SK-N-SH (cell line): ENCODE results near the gene PAXIP1. TPM values are rescaled to one million over a fixed set of nuclear protein-coding genes. Genes with fewer than 3 reads are reported as not detected.

Experiments used
- CTCF ChIA-PET: fragments of 300-600, 350-600 bp; formaldehyde crosslinking; extraction: SDS; loops from one replicate; lab custom pipeline; 2021; lab: Yijun Ruan, JAX
- POLR2A ChIA-PET: fragments of 350-600 bp; sonication (Branson Sonifier 250); formaldehyde crosslinking; extraction: SDS; loops from one replicate; lab custom pipeline; 2020; ENCODE audit warnings: antibody characterized with exemption, inconsistent platforms; lab: Yijun Ruan, JAX
- DNase-seq: peaks from one replicate; pipeline ENCODE4 v3.0.0; 2012
- H2AFZ ChIP-seq: fragments of 200-600 bp; sonication (generic); 2 replicates; pipeline ENCODE4 v1.8.1; 2016; ENCODE audit warnings: antibody characterized with exemption, mild to moderate bottlenecking, low read depth
- H3F3A ChIP-seq: fragments of 200-600 bp; sonication (generic); replicated peaks from 2 replicates; pipeline ENCODE3; 2016; ENCODE audit warnings: antibody characterized with exemption, mild to moderate bottlenecking; ENCODE audit not compliant: insufficient read depth
- H3K27ac ChIP-seq, 2 experiments: fragments of 200-500 bp in 1 of 2; fragments of 200-600 bp in 1 of 2; sonication (Bioruptor generic) in 1 of 2; sonication (generic), shearing (Covaris generic) in 1 of 2; 2 replicates each; pipeline versions ENCODE4 v1.5.1 to v1.6.1; 2014 to 2016; ENCODE audit warnings: low read depth in 2 of 2, inconsistent platforms in 1 of 2, low read length in 1 of 2, mild to moderate bottlenecking in 1 of 2, mixed read lengths in 1 of 2
- H3K27me3 ChIP-seq: fragments of 200-600 bp; sonication (generic), shearing (Covaris generic); 2 replicates; pipeline ENCODE4 v1.6.1; 2016; ENCODE audit warnings: mixed run types; ENCODE audit not compliant: insufficient read depth
- H3K36me3 ChIP-seq, 2 experiments: fragments of 200-500 bp in 1 of 2; fragments of 200-600 bp in 1 of 2; sonication (Bioruptor generic) in 1 of 2; sonication (generic) in 1 of 2; replicated peaks in 1 of 2; 2 replicates each; pipeline versions ENCODE3 to v1.5.1; 2014 to 2016; ENCODE audit warnings: low read length in 1 of 2, mild to moderate bottlenecking in 1 of 2; ENCODE audit not compliant: insufficient read depth in 2 of 2, control insufficient read depth in 1 of 2
- H3K4me1 ChIP-seq, 2 experiments: fragments of 200-500 bp in 1 of 2; fragments of 200-600 bp in 1 of 2; sonication (Bioruptor generic) in 1 of 2; sonication (generic), shearing (Covaris generic) in 1 of 2; 2 replicates each; pipeline versions ENCODE4 v1.5.1 to v1.6.1; 2014 to 2016; ENCODE audit warnings: low read depth in 1 of 2, low read length in 1 of 2, mixed run types in 1 of 2; ENCODE audit not compliant: insufficient read depth in 2 of 2, control insufficient read depth in 1 of 2
- H3K4me2 ChIP-seq: fragments of 200-600 bp; sonication (generic), shearing (Covaris generic); 2 replicates; pipeline ENCODE4 v1.6.1; 2017; ENCODE audit warnings: mixed run types
- H3K4me3 ChIP-seq, 2 experiments: fragments of 200-500 bp in 1 of 2; fragments of 200-600 bp in 1 of 2; sonication (Bioruptor generic) in 1 of 2; sonication (generic), shearing (Covaris generic) in 1 of 2; 2 replicates each; pipeline versions ENCODE4 v1.5.1 to v1.8.1; 2014 to 2016; ENCODE audit warnings: low read depth in 2 of 2, inconsistent platforms in 1 of 2, low read length in 1 of 2, mild to moderate bottlenecking in 1 of 2, mixed read lengths in 1 of 2, moderate library complexity in 1 of 2
- H3K79me2 ChIP-seq: fragments of 200-600 bp; sonication (generic); 2 replicates; pipeline ENCODE4 v1.8.1; 2017; ENCODE audit warnings: mild to moderate bottlenecking; ENCODE audit not compliant: insufficient read depth
- H3K9ac ChIP-seq: fragments of 200-600 bp; sonication (generic); 2 replicates; pipeline ENCODE4 v1.6.1; 2017; ENCODE audit warnings: mixed run types
- H3K9me2 ChIP-seq: fragments of 200-600 bp; sonication (generic); 2 replicates; pipeline ENCODE4 v1.6.1; 2017; ENCODE audit warnings: mixed run types
- H3K9me3 ChIP-seq: fragments of 200-600 bp; sonication (generic); 2 replicates; pipeline ENCODE4 v1.6.1; 2017; ENCODE audit warnings: mixed run types, mild to moderate bottlenecking, moderate library complexity
- H4K20me1 ChIP-seq: fragments of 200-600 bp; sonication (generic); 2 replicates; pipeline ENCODE4 v1.6.1; 2017; ENCODE audit warnings: mild to moderate bottlenecking, mixed run types; ENCODE audit not compliant: insufficient read depth
- CTCF ChIP-seq: fragments of 200-600 bp; sonication (generic); IDR thresholded peaks from 2 replicates; pipeline ENCODE4 v1.6.1; 2017; ENCODE audit warnings: antibody characterized with exemption, mild to moderate bottlenecking, moderate library complexity
- ELF1 ChIP-seq: IDR thresholded peaks from 2 replicates; pipeline ENCODE4 v1.4.0; 2012
- EP300 ChIP-seq, 2 experiments: IDR thresholded peaks; 2 replicates each; pipeline versions ENCODE4 v1.4.0 to v1.6.1; 2012; ENCODE audit warnings: borderline replicate concordance in 1 of 2, low read depth in 1 of 2, low read length in 1 of 2
- EZH2phosphoT487 ChIP-seq: fragments of 200-600 bp; sonication (generic); IDR thresholded peaks from 2 replicates; pipeline ENCODE4 v1.6.1; 2017; ENCODE audit warnings: low read depth, mixed run types, mild to moderate bottlenecking, antibody characterized with exemption, moderate library complexity, borderline replicate concordance
- FOXM1 ChIP-seq: IDR thresholded peaks from 2 replicates; pipeline ENCODE4 v1.4.0; 2012; ENCODE audit warnings: low read depth, mild to moderate bottlenecking
- GABPA ChIP-seq: IDR thresholded peaks from 2 replicates; pipeline ENCODE4 v1.4.0; 2012; ENCODE audit warnings: low read depth, mild to moderate bottlenecking
- GATA2 ChIP-seq: sonication (generic); formaldehyde crosslinking; IDR thresholded peaks from 2 replicates; pipeline ENCODE4 v1.5.0; 2020; ENCODE audit warnings: mild to moderate bottlenecking, missing genetic modification reagents
- JUND ChIP-seq: IDR thresholded peaks from 2 replicates; pipeline ENCODE4 v1.4.0; 2012
- MXI1 ChIP-seq: IDR thresholded peaks from 2 replicates; pipeline ENCODE4 v1.6.1; 2012; ENCODE audit warnings: mild to moderate bottlenecking, low read depth, low read length, improper control_type of control experiment
- RAD21 ChIP-seq: IDR thresholded peaks from 2 replicates; pipeline ENCODE4 v1.6.1; 2012; ENCODE audit warnings: mild to moderate bottlenecking, low read length
- RCOR1 ChIP-seq: fragments of 150-350 bp; IDR thresholded peaks from 2 replicates; pipeline ENCODE4 v1.6.1; 2017; ENCODE audit warnings: antibody characterized with exemption, low read length
- RXRA ChIP-seq: IDR thresholded peaks from 2 replicates; pipeline ENCODE4 v1.4.0; 2012; ENCODE audit warnings: low read depth, mild to moderate bottlenecking, borderline replicate concordance
- SIN3A ChIP-seq: IDR thresholded peaks from 2 replicates; pipeline ENCODE4 v1.6.1; 2012; ENCODE audit warnings: low read depth, mild to moderate bottlenecking, low read length, moderate library complexity, borderline replicate concordance
- TAF1 ChIP-seq: IDR thresholded peaks from 2 replicates; pipeline ENCODE4 v1.6.1; 2012; ENCODE audit warnings: low read depth, mild to moderate bottlenecking, low read length, moderate library complexity, borderline replicate concordance
- TEAD4 ChIP-seq: IDR thresholded peaks from 2 replicates; pipeline ENCODE4 v1.4.0; 2012; ENCODE audit warnings: mild to moderate bottlenecking, borderline replicate concordance; ENCODE audit not compliant: insufficient read depth
- YY1 ChIP-seq: IDR thresholded peaks from 2 replicates; pipeline ENCODE4 v1.4.0; 2012; ENCODE audit warnings: low read depth, mild to moderate bottlenecking
- WGBS: methylation state at CpG from one replicate; pipeline ENCODE4 v1.1.6; 2017; ENCODE audit warnings: low lambda C conversion rate; 5-methylcytosine and 5-hydroxymethylcytosine counted together
- polyA plus RNA-seq, 3 experiments: library from polyadenylated mRNA; depleted of rRNA; stranded (reverse); fragments of >200 nt; gene quantifications; 2 replicates each; pipeline ENCODE4 v1.2.3, GENCODE V29; 2012
- TF ChIP-seq, protein P1 (sequence below): IDR thresholded peaks from 2 replicates; pipeline ENCODE4 v1.4.0; 2012; ENCODE audit warnings: low read depth, borderline replicate concordance
- TF ChIP-seq, protein P2 (sequence below): IDR thresholded peaks from 2 replicates; pipeline ENCODE4 v1.4.0; 2012; ENCODE audit warnings: low read depth
- TF ChIP-seq, protein P3 (sequence below): IDR thresholded peaks from 2 replicates; pipeline ENCODE4; 2012

PAXIP1 gene
- polyA plus RNA-seq, 1 of the 3 experiments (the other 2 are of a cell fraction): 9.2 TPM

DNA sequence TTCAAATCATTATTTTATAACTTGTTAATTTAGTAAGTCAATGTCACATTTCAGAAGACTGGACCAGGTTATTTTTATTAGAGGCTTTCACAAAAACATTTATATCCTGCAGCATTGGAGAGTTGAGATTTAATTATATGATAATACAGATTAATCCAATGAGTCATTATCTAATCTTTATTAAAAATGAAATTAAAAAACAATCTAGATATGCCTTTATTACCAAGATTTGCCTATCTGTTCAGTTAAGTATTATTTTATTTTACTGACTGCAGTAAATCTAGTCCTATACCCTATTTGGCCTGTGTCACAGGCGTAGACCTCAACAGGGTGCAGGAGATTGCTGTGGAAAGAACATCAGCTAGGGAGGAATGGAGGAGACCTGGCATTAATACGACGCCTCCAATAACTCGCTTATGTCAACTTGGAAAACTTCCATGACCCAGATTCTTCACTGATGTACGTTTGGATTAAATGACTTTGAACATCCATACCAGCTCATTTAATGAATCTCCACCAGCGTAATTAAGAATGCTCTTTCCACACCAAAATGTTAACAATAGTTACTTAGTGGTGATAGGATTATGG lies 18.2 kb downstream of the PAXIP1 start:
- H3K4me3 ChIP-seq: no peak overlapping the region
- TF ChIP-seq TEAD4 (no peak), EZH2phosphoT487 (no peak), TAF1 (no peak), GABPA (no peak), EP300 (IDR thresholded peaks at IDR 0.05; ENCODE audit: borderline replicate concordance in 1 of 2, low read depth in 1 of 2, low read length in 1 of 2) (peak in 1 of 2 experiments; percentile 43; a peak in 1 of 4 replicates), MXI1 (0 out of 2 replicates have a peak, but pooled peaks have one; percentile 16), CTCF (no peak), RCOR1 (0 out of 2 replicates have a peak, but pooled peaks have one; percentile 24)
- TF ChIP-seq, protein P1, sequence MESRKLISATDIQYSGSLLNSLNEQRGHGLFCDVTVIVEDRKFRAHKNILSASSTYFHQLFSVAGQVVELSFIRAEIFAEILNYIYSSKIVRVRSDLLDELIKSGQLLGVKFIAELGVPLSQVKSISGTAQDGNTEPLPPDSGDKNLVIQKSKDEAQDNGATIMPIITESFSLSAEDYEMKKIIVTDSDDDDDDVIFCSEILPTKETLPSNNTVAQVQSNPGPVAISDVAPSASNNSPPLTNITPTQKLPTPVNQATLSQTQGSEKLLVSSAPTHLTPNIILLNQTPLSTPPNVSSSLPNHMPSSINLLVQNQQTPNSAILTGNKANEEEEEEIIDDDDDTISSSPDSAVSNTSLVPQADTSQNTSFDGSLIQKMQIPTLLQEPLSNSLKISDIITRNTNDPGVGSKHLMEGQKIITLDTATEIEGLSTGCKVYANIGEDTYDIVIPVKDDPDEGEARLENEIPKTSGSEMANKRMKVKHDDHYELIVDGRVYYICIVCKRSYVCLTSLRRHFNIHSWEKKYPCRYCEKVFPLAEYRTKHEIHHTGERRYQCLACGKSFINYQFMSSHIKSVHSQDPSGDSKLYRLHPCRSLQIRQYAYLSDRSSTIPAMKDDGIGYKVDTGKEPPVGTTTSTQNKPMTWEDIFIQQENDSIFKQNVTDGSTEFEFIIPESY: no peak
- TF ChIP-seq, protein P2, sequence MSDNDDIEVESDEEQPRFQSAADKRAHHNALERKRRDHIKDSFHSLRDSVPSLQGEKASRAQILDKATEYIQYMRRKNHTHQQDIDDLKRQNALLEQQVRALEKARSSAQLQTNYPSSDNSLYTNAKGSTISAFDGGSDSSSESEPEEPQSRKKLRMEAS: no peak
- H3K27me3 ChIP-seq: no peaks in the 10 kb centered on the region
- H3K4me2 ChIP-seq: no peak overlapping the region
- peaks cover 3% of the 10 kb centered on the region for H3F3A ChIP-seq
- peaks cover 0 to 10% of the 10 kb centered on the region in 2 experiments; a peak in 2 of 4 replicates for H3K4me1 ChIP-seq
- H3K36me3 ChIP-seq: peaks cover 33 to 37% of the 10 kb centered on the region in 2 experiments
- peak; percentile 67 for DNase-seq
- H3K9me3 ChIP-seq: no peaks in the 10 kb centered on the region
- 0 out of 2 replicates have a peak, but pooled peaks cover 5% of the 10 kb centered on the region for H3K79me2 ChIP-seq
- no peak overlapping the region for H3K27ac ChIP-seq
- ChIA-PET CTCF (interaction anchor here (0.7 to 3.6 kb wide), 10 partner anchors 9 to 395 kb away, joined by 3 to 18 read pairs (median 6); no protein-coding TSS in a partner anchor), POLR2A (no interaction called here)
- WGBS: 58% methylated on average over 6 of the region's 6 CpGs
- no peaks in the 10 kb centered on the region for H3K9me2 ChIP-seq
- H2AFZ ChIP-seq: no peak overlapping the region
- 0 out of 2 replicates have a peak, but pooled peaks cover 4% of the 10 kb centered on the region for H4K20me1 ChIP-seq
- H3K9ac ChIP-seq: no peak overlapping the region

- Histone ChIP-seq H3K4me1 (no peaks in the 10 kb centered on the region), H3K27ac (no peak overlapping the region), H3K9ac (no peak overlapping the region), H2AFZ (no peak overlapping the region), H3K9me3 (no peaks in the 10 kb centered on the region), H3F3A (no peaks in the 10 kb centered on the region), H3K27me3 (no peaks in the 10 kb centered on the region), H3K36me3 (peaks cover 41 to 47% of the 10 kb centered on the region in 2 experiments), H3K9me2 (no peaks in the 10 kb centered on the region), H3K79me2 (no peaks in the 10 kb centered on the region), H4K20me1 (no peaks in the 10 kb centered on the region), H3K4me2 (no peak overlapping the region), H3K4me3 (no peak overlapping the region)
- no peak for DNase-seq
- WGBS: 96% methylated on average over 3 of the region's 3 CpGs
- POLR2A ChIA-PET: no interaction called here
- CTCF ChIA-PET: interaction anchor here (0.7 kb wide), 1 partner anchor 1844 kb away, joined by 3 read pairs; no protein-coding TSS in a partner anchor
- TF ChIP-seq ELF1 (no peak), SIN3A (no peak), JUND (no peak), RAD21 (no peak), RXRA (no peak), FOXM1 (no peak), GATA2 (CRISPR knock-in tag) (no peak), YY1 (no peak), TAF1 (no peak)
- TF ChIP-seq, protein P3, sequence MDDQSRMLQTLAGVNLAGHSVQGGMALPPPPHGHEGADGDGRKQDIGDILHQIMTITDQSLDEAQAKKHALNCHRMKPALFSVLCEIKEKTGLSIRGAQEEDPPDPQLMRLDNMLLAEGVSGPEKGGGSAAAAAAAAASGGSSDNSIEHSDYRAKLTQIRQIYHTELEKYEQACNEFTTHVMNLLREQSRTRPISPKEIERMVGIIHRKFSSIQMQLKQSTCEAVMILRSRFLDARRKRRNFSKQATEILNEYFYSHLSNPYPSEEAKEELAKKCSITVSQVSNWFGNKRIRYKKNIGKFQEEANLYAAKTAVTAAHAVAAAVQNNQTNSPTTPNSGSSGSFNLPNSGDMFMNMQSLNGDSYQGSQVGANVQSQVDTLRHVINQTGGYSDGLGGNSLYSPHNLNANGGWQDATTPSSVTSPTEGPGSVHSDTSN: no peak
- TF ChIP-seq, protein P2: no peak
- TF ChIP-seq, protein P1: no peak
Measured at GRCh38 chr7:154978017-154978416, 24.9 kb downstream of the PAXIP1 start.
